Measurements from ENCODE around the gene TSPAN19.

TSPAN19 gene

GRCh38 chr12:85002778-85003296, 33.2 kb downstream of the TSPAN19 start:
- no peak for DNase-seq (ENCODE audit: low read depth in 3 of 3, low spot score in 1 of 3)

- no peak for DNase-seq (ENCODE audit: low read depth in 3 of 3, low spot score in 1 of 3)
These were observed 35.3 kb downstream of the TSPAN19 start for GRCh38 chr12:85000729-85001128.

GRCh38 chr12:84998341-84998740, 37.7 kb downstream of the TSPAN19 start:
- DNase-seq (ENCODE audit: low read depth in 3 of 3, low spot score in 1 of 3): no peak

DNA sequence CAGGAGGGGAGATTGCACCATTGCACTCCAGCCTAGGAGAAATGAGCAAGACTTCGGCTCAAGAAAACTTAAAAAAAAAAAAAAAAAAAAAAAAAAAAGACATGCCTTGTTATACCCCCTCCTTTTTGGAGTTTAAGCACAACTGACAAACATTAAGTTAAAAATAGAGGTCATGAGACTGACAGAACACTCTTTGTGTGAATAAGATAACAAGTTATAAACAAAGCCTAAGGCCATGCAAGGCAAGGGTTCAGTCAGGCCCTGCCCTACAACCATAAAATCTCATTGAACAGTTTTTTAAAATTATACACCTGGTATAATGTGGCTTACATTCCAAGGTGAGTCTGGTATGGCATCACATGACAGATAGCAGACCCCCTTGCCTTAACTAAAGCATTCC, 39.3 kb downstream of the TSPAN19 start:
- DNase-seq (ENCODE audit: low read depth in 3 of 3, low spot score in 1 of 3): no peak

GRCh38 chr12:84995641-84996040, 40.4 kb downstream of the TSPAN19 start:
- DNase-seq (ENCODE audit: low read depth in 3 of 3, low spot score in 1 of 3): no peak

GRCh38 chr12:84994426-84994825, 41.7 kb downstream of the TSPAN19 start:
- no peak for DNase-seq (ENCODE audit: low read depth in 3 of 3, low spot score in 1 of 3)

DNA sequence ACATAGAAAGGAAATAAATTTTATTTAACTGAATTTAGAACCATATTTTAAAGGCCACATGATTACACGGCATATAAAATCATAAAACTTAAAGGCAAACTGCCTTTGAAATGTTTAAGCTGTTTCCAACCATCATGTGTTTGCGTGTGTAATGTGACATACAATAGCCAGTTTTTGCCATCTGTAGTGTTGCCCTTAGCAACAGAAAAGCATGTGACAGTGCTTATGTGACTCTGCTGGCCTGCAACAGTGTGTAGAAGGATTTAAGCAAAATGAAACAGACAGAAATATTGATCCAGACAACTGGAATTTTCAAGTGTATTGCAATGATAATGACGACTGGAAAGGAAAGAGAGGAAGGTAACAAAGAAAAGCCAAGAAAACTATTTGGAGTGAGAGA, 49.5 kb downstream of the TSPAN19 start:
- DNase-seq (ENCODE audit: low read depth in 3 of 3, low spot score in 1 of 3): no peak

DNA sequence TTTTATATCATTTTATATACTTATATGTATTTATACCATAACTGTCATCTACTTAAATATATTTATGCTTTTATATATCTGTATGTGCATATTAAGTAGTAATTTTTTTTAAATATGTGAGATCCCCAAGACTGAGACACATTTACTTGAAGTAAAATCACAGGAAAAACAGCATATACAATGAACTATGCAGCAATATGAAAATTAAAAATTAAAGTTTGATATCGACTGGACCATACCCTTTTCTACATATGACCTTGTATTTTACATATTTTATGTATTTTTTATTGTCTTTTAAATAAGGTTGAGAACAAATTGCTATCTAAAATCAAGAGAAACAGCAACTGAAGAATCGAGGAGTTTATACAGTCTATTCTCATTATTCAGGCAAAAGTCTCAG, 50.0 kb downstream of the TSPAN19 start:
- no peak for DNase-seq (ENCODE audit: low read depth in 3 of 3, low spot score in 1 of 3)

DNA sequence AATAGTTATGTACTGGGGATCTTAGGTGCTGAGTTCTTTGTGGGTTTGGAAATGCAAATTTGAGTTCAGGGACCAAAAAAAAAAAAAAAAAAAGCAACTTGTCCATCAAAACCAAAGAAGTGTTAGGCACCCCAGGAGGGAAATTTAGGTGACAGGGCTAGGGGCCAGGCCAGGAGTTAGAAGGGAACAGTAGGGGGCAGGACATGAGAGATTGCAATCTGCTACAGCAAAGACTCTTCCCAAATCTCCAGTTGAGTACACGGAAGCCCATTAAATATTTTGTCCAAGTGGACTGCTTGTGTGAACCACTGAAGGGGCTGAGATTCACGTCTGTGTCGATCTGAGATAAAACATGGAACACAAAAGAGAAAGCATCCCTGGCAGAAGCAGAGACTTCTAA, 52.8 kb downstream of the TSPAN19 start:
- no peak for DNase-seq (ENCODE audit: low read depth in 3 of 3, low spot score in 1 of 3)

DNA sequence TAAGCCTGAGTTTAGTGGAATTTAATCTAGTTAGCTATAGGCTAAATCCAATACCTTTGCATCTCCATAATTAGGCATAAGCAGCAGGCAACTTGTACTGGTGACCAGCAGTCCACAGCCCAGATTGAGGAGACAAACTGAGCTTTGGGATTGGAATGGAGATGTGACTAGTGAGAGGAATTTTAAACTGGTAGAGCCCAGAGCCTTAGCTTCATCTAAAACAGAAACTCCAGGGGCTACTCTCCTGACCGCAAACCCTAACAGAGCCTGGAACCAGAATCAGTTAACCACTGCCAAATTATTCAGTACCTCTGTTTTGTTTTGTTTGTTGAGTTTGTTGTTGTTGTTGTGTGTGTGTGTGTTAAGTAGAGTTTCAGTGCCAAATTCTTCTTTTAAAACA, 53.2 kb downstream of the TSPAN19 start:
- DNase-seq (ENCODE audit: low read depth in 3 of 3, low spot score in 1 of 3): no peak

- DNase-seq (ENCODE audit: low read depth in 3 of 3, low spot score in 1 of 3): no peak
These were observed 57.2 kb downstream of the TSPAN19 start for GRCh38 chr12:84978921-84979320.

DNA sequence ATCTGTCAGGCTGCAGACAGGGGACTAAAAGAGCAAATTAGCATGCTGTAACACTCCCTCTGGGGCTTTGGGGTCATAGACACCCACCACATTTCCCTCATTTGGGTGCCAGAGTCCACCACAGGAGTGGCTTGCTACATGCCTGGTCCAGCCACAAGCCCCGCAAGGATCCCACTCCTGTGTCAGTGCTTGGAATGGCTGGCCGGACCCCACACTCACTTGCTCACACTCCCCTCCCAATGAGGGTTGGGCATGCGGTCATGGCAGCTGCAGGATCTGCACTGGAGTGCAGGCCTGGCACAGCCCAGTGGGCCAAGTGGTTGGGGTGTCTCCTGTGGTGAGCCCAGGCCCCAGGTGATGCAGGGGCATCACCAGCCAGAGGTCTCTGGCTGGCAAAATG, 59.9 kb downstream of the TSPAN19 start:
- DNase-seq (ENCODE audit: low read depth in 3 of 3, low spot score in 1 of 3): no peak

GRCh38 chr12:84974155-84974815, 61.8 kb downstream of the TSPAN19 start:
- DNase-seq (ENCODE audit: low read depth in 3 of 3, low spot score in 1 of 3): no peak

DNA sequence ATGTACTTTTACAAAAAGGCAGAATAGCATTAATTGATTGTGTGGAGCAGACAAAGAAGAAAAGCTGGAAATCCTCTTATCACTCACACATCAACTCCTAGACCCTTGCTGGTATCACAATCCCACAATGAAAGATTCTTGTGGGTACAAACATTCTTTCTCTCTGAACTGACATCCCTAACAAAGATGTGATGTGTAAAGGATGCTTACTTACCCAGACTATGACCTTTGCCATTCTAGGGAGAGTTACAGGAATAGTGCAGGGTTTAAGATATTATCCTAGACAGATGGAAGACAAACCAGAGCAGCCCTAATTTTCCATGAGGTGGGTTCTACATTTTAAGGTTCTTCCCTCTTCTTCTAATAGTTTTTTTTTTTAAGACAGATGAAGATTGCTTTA, 63.1 kb downstream of the TSPAN19 start:
- DNase-seq (ENCODE audit: low read depth in 3 of 3, low spot score in 1 of 3): no peak

DNA sequence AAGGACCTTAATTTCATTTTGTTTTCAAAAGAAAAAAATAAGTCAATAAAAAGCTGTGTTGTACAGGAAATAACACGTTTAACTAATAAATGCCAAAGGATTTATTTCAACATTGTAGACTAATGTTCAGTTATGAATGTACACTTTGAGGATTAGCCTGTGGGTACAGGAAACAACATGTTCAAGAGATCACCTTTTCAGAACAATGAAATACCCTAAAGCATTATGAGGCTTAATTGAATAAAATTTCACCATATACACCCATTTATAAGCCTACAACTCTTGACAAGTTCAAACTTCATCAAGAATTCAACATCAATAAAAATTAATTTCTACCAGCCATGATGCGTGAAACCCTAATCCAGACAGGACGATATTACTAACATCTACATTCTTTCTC, 66.9 kb downstream of the TSPAN19 start:
- no peak for DNase-seq (ENCODE audit: low read depth in 3 of 3, low spot score in 1 of 3)
